Osteoblast (primary cell): Measurements from ENCODE around the gene LURAP1L. TPM values are rescaled to one million over a fixed set of nuclear protein-coding genes. Genes with fewer than 3 reads are reported as not detected.

Source experiments
- DNase-seq: peaks from one replicate; pipeline ENCODE4 v3.0.0; 2011; ENCODE audit warnings: low spot score, mixed read lengths; ENCODE audit not compliant: insufficient read length; ENCODE audit errors: missing footprints
- H2AFZ ChIP-seq: 2 replicates; pipeline ENCODE4 v1.6.0; 2011; ENCODE audit warnings: mild to moderate bottlenecking, low read length
- H3K27ac ChIP-seq: 2 replicates; pipeline ENCODE4 v1.5.1; 2011; ENCODE audit warnings: mild to moderate bottlenecking, low read depth, low read length, moderate library complexity
- H3K27me3 ChIP-seq: 2 replicates; pipeline ENCODE4 v1.6.0; 2012; ENCODE audit warnings: mild to moderate bottlenecking, control low read depth, inconsistent platforms, low read length, moderate library complexity; ENCODE audit not compliant: insufficient read depth
- H3K36me3 ChIP-seq: 2 replicates; pipeline ENCODE4 v1.5.1; 2011; ENCODE audit warnings: mild to moderate bottlenecking, low read length, control low read depth, moderate library complexity; ENCODE audit not compliant: insufficient read depth
- H3K4me1 ChIP-seq: 2 replicates; pipeline ENCODE4 v1.5.1; 2011; ENCODE audit warnings: mild to moderate bottlenecking, low read length, control low read depth, moderate library complexity; ENCODE audit not compliant: insufficient read depth
- H3K4me2 ChIP-seq: 2 replicates; pipeline ENCODE4 v1.6.0; 2011; ENCODE audit warnings: mild to moderate bottlenecking, low read length; ENCODE audit not compliant: insufficient read depth
- H3K4me3 ChIP-seq: fragments of 200-600 bp; sonication (generic); 3 replicates; pipeline ENCODE4 v1.5.1; 2012; ENCODE audit warnings: mild to moderate bottlenecking, low read length, inconsistent platforms; ENCODE audit not compliant: insufficient read depth
- H3K79me2 ChIP-seq: 2 replicates; pipeline ENCODE4 v1.6.0; 2012; ENCODE audit warnings: mild to moderate bottlenecking, low read length, control low read depth, inconsistent platforms; ENCODE audit not compliant: insufficient read depth
- H3K9me3 ChIP-seq: 2 replicates; pipeline ENCODE4 v1.5.1; 2011; ENCODE audit warnings: low read depth, low read length, control low read depth
- H4K20me1 ChIP-seq: 2 replicates; pipeline ENCODE4 v1.6.0; 2012; ENCODE audit warnings: mild to moderate bottlenecking, low read length, control low read depth; ENCODE audit not compliant: insufficient read depth
- CTCF ChIP-seq: IDR thresholded peaks from 2 replicates; pipeline ENCODE4 v1.5.1; 2011; ENCODE audit warnings: mild to moderate bottlenecking, low read depth, low read length, moderate library complexity; ENCODE audit errors: extremely low read depth
- total RNA-seq: library from RNA; depleted of rRNA; stranded (reverse); fragments of >200 nt; gene quantifications from 2 replicates; pipeline ENCODE4 v1.2.3, GENCODE V29; 2012

The LURAP1L gene
- 88.3 and 107 TPM in 2 replicates for total RNA-seq

- TF ChIP-seq CTCF, result no peak
- no peaks in the 10 kb centered on the region for H3K27me3 ChIP-seq
- peak; percentile 90 for DNase-seq
- peak within 1 kb of the TSS; percentile 86 for H3K4me2 ChIP-seq
- no peaks in the 10 kb centered on the region for H4K20me1 ChIP-seq
- peak within 1 kb of the TSS; percentile 86 for H2AFZ ChIP-seq
- peaks cover 49% of the 10 kb centered on the region for H3K79me2 ChIP-seq
- H3K4me1 ChIP-seq, result peaks cover 8% of the 10 kb centered on the region
- peak within 1 kb of the TSS; percentile 88 for H3K27ac ChIP-seq
- peaks cover 6% of the 10 kb centered on the region for H3K36me3 ChIP-seq
- no peaks in the 10 kb centered on the region for H3K9me3 ChIP-seq
- H3K4me3 ChIP-seq, result peak within 1 kb of the TSS; percentile 90
Observed at GRCh38 chr9:12774861-12775678, at the start of gene LURAP1L. Gene LURAP1L (plus strand): TSS chr9:12775020. CDS start chr9:12775716, 696 bp downstream.

GRCh38 chr9:12726795-12727194 is 48.0 kb upstream of the LURAP1L start:
- no peak overlapping the region for H3K4me2 ChIP-seq

GRCh38 chr9:12730198-12730597 is 44.6 kb upstream of the LURAP1L start:
- no peak for TF ChIP-seq CTCF
- no peaks in the 10 kb centered on the region for H3K9me3 ChIP-seq
- no peaks in the 10 kb centered on the region for H3K27me3 ChIP-seq
- H3K4me3 ChIP-seq, result no peak overlapping the region
- H3K79me2 ChIP-seq, result no peaks in the 10 kb centered on the region
- H3K4me2 ChIP-seq, result no peak overlapping the region
- no peak overlapping the region for H3K27ac ChIP-seq
- peaks cover 2% of the 10 kb centered on the region for H3K4me1 ChIP-seq
- no peaks in the 10 kb centered on the region for H4K20me1 ChIP-seq
- no peaks in the 10 kb centered on the region for H3K36me3 ChIP-seq
- DNase-seq, result no peak
- H2AFZ ChIP-seq, result no peak overlapping the region

More at GRCh38 chr9:12726795-12727194, 48.0 kb upstream of the LURAP1L start:
- Histone ChIP-seq H3K79me2 (no peaks in the 10 kb centered on the region), H3K4me1 (peaks cover 8% of the 10 kb centered on the region), H2AFZ (peak overlapping the region; percentile 43), H3K9me3 (no peaks in the 10 kb centered on the region), H3K27me3 (no peaks in the 10 kb centered on the region), H3K27ac (no peak overlapping the region), H3K36me3 (no peaks in the 10 kb centered on the region), H4K20me1 (no peaks in the 10 kb centered on the region), H3K4me3 (no peak overlapping the region)
- no peak for TF ChIP-seq CTCF
- DNase-seq, result no peak

- no peak overlapping the region for H3K27ac ChIP-seq
- peaks cover 2% of the 10 kb centered on the region for H3K4me1 ChIP-seq
- no peak for TF ChIP-seq CTCF
- no peak overlapping the region for H3K4me2 ChIP-seq
- H2AFZ ChIP-seq, result no peak overlapping the region
- H3K27me3 ChIP-seq, result no peaks in the 10 kb centered on the region
- H3K79me2 ChIP-seq, result no peaks in the 10 kb centered on the region
- DNase-seq, result no peak
- no peaks in the 10 kb centered on the region for H3K9me3 ChIP-seq
- H4K20me1 ChIP-seq, result no peaks in the 10 kb centered on the region
- H3K4me3 ChIP-seq, result no peak overlapping the region
- H3K36me3 ChIP-seq, result no peaks in the 10 kb centered on the region
Observed at GRCh38 chr9:12730927-12731326, 43.9 kb upstream of the LURAP1L start.
